GM23338 (cell line): Measurements from ENCODE around the gene GRM5. TPM values are rescaled to one million over a fixed set of nuclear protein-coding genes. Genes with fewer than 3 reads are reported as not detected.

Experiments
- CREB1 ChIP-seq: fragments of 250-450 bp; sonication (Bioruptor Pico); IDR thresholded peaks from 2 replicates; pipeline ENCODE4 v1.5.0; 2020; ENCODE audit warnings: low read depth, mild to moderate bottlenecking, moderate library complexity
- JUNB ChIP-seq: IDR thresholded peaks from one replicate; pipeline ENCODE4 v1.6.1; 2016; ENCODE audit warnings: antibody characterized with exemption; ENCODE audit not compliant: unreplicated experiment
- NANOG ChIP-seq: IDR thresholded peaks from 2 replicates; pipeline ENCODE4 v1.6.1; 2016; ENCODE audit warnings: antibody characterized with exemption, borderline replicate concordance
- POLR2AphosphoS5 ChIP-seq: IDR thresholded peaks from 2 replicates; pipeline ENCODE4 v1.6.1; 2016; ENCODE audit warnings: antibody characterized with exemption, low read depth
- STAT1 ChIP-seq: IDR thresholded peaks from one replicate; pipeline ENCODE4 v1.6.1; 2016; ENCODE audit warnings: antibody characterized with exemption; ENCODE audit not compliant: unreplicated experiment
- polyA plus RNA-seq: library from polyadenylated mRNA; unstranded; fragments of >200 nt; fragmentation: Nextera tagmentation; extraction: Ambion mirVana; gene quantifications from 2 replicates; pipeline ENCODE4 v1.2.1, GENCODE V29; 2016
- total RNA-seq: library from RNA; depleted of rRNA; stranded (reverse); fragments of >200 nt; shearing (Covaris generic); gene quantifications from 2 replicates; pipeline ENCODE4 v1.2.3, GENCODE V29; 2014
- TF ChIP-seq, protein P1 (sequence below): fragments of 250-450 bp; sonication (Bioruptor Pico); IDR thresholded peaks from 2 replicates; pipeline ENCODE4 v1.5.0; 2020; ENCODE audit warnings: mild to moderate bottlenecking, moderate library complexity
- TF ChIP-seq, protein P2 (sequence below): IDR thresholded peaks from one replicate; pipeline ENCODE4 v1.6.1; 2018; ENCODE audit warnings: antibody characterized with exemption; ENCODE audit not compliant: unreplicated experiment

GRM5 gene
- total and polyA plus RNA-seq, 2 experiments from 2014 or later = 0.23 to 0.45 TPM

DNA sequence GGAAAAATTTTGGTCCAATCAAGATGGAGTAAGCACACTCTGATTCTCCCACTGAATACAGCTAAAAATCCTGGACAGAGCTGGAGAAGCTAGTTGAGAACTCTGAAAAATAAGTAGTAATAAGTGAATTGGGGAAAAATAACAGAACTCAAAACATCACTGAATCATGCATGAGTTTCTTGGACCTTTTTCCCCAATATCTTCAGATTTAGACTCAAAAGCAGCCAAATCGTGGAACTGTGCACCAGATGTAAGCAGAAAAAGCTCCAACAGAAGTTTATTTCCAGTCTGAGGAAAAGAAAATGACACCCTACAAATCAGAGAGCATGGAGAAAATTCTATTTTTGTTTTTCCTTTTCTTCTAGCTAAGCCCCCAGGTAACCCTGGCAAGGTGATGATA is 448.6 kb downstream of the GRM5 start (continued):
- TF ChIP-seq, protein P1, sequence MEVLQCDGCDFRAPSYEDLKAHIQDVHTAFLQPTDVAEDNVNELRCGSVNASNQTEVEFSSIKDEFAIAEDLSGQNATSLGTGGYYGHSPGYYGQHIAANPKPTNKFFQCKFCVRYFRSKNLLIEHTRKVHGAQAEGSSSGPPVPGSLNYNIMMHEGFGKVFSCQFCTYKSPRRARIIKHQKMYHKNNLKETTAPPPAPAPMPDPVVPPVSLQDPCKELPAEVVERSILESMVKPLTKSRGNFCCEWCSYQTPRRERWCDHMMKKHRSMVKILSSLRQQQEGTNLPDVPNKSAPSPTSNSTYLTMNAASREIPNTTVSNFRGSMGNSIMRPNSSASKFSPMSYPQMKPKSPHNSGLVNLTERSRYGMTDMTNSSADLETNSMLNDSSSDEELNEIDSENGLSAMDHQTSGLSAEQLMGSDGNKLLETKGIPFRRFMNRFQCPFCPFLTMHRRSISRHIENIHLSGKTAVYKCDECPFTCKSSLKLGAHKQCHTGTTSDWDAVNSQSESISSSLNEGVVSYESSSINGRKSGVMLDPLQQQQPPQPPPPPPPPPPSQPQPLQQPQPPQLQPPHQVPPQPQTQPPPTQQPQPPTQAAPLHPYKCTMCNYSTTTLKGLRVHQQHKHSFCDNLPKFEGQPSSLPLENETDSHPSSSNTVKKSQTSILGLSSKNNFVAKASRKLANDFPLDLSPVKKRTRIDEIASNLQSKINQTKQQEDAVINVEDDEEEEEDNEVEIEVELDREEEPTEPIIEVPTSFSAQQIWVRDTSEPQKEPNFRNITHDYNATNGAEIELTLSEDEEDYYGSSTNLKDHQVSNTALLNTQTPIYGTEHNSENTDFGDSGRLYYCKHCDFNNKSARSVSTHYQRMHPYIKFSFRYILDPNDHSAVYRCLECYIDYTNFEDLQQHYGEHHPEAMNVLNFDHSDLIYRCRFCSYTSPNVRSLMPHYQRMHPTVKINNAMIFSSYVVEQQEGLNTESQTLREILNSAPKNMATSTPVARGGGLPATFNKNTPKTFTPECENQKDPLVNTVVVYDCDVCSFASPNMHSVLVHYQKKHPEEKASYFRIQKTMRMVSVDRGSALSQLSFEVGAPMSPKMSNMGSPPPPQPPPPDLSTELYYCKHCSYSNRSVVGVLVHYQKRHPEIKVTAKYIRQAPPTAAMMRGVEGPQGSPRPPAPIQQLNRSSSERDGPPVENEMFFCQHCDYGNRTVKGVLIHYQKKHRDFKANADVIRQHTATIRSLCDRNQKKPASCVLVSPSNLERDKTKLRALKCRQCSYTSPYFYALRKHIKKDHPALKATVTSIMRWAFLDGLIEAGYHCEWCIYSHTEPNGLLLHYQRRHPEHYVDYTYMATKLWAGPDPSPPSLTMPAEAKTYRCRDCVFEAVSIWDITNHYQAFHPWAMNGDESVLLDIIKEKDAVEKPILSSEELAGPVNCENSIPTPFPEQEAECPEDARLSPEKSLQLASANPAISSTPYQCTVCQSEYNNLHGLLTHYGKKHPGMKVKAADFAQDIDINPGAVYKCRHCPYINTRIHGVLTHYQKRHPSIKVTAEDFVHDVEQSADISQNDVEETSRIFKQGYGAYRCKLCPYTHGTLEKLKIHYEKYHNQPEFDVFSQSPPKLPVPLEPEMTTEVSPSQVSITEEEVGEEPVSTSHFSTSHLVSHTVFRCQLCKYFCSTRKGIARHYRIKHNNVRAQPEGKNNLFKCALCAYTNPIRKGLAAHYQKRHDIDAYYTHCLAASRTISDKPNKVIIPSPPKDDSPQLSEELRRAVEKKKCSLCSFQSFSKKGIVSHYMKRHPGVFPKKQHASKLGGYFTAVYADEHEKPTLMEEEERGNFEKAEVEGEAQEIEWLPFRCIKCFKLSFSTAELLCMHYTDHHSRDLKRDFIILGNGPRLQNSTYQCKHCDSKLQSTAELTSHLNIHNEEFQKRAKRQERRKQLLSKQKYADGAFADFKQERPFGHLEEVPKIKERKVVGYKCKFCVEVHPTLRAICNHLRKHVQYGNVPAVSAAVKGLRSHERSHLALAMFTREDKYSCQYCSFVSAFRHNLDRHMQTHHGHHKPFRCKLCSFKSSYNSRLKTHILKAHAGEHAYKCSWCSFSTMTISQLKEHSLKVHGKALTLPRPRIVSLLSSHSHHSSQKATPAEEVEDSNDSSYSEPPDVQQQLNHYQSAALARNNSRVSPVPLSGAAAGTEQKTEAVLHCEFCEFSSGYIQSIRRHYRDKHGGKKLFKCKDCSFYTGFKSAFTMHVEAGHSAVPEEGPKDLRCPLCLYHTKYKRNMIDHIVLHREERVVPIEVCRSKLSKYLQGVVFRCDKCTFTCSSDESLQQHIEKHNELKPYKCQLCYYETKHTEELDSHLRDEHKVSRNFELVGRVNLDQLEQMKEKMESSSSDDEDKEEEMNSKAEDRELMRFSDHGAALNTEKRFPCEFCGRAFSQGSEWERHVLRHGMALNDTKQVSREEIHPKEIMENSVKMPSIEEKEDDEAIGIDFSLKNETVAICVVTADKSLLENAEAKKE (CRISPR knock-in tag) = no peak
- TF ChIP-seq CREB1 (CRISPR knock-in tag) = no peak
- TF ChIP-seq STAT1 = no peak
- TF ChIP-seq, protein P2, sequence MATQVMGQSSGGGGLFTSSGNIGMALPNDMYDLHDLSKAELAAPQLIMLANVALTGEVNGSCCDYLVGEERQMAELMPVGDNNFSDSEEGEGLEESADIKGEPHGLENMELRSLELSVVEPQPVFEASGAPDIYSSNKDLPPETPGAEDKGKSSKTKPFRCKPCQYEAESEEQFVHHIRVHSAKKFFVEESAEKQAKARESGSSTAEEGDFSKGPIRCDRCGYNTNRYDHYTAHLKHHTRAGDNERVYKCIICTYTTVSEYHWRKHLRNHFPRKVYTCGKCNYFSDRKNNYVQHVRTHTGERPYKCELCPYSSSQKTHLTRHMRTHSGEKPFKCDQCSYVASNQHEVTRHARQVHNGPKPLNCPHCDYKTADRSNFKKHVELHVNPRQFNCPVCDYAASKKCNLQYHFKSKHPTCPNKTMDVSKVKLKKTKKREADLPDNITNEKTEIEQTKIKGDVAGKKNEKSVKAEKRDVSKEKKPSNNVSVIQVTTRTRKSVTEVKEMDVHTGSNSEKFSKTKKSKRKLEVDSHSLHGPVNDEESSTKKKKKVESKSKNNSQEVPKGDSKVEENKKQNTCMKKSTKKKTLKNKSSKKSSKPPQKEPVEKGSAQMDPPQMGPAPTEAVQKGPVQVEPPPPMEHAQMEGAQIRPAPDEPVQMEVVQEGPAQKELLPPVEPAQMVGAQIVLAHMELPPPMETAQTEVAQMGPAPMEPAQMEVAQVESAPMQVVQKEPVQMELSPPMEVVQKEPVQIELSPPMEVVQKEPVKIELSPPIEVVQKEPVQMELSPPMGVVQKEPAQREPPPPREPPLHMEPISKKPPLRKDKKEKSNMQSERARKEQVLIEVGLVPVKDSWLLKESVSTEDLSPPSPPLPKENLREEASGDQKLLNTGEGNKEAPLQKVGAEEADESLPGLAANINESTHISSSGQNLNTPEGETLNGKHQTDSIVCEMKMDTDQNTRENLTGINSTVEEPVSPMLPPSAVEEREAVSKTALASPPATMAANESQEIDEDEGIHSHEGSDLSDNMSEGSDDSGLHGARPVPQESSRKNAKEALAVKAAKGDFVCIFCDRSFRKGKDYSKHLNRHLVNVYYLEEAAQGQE = no peak
- no peak for TF ChIP-seq NANOG
- TF ChIP-seq JUNB = no peak
- no peak for TF ChIP-seq POLR2AphosphoS5
